Heart right ventricle (tissue), 16 donors: ENCODE data around the gene CKAP2L. TPM values are rescaled to one million over a fixed set of nuclear protein-coding genes. Genes with fewer than 3 reads are reported as not detected.

Source experiments
- ATAC-seq, 8 donors: fragments of 200-7000 bp; cut with Tn5 transposase; one replicate each; pipeline ENCODE4 v1.9.1; 2020; ENCODE audit warnings: mild to moderate bottlenecking in 8 of 8, moderate library complexity in 8 of 8, moderate number of reproducible peaks in 1 of 8
- DNase-seq, 2 donors: peaks; one replicate each; pipeline ENCODE4 v3.0.0-alpha.2; 2020
- H3K27ac ChIP-seq, 10 donors: fragments of 200-600 bp; sonication (generic) in 2 of 10; one replicate each; pipeline versions ENCODE4 v1.5.0 to v1.8.0; 2020 to 2022; ENCODE audit warnings: mild to moderate bottlenecking in 3 of 10
- H3K27me3 ChIP-seq, 7 donors: fragments of 200-600 bp; one replicate each; pipeline ENCODE4 v1.8.0; 2021 to 2022; ENCODE audit warnings: mild to moderate bottlenecking in 2 of 7
- H3K36me3 ChIP-seq, 9 donors: fragments of 200-600 bp; sonication (generic) in 1 of 9; one replicate each; pipeline versions ENCODE4 v1.5.0 to v1.8.0; 2020 to 2022; ENCODE audit warnings: mild to moderate bottlenecking in 2 of 9
- H3K4me1 ChIP-seq, 9 donors: fragments of 200-600 bp; sonication (generic) in 1 of 9; one replicate each; pipeline versions ENCODE4 v1.5.0 to v1.8.0; 2020 to 2022; ENCODE audit warnings: mild to moderate bottlenecking in 4 of 9
- H3K4me3 ChIP-seq, 10 donors: fragments of 200-600 bp; sonication (generic) in 2 of 10; one replicate each; pipeline versions ENCODE4 v1.5.0 to v1.8.0; 2020 to 2022; ENCODE audit warnings: mild to moderate bottlenecking in 7 of 10, moderate library complexity in 2 of 10
- H3K9me3 ChIP-seq, 11 donors: fragments of 200-600 bp in 10 of 11; sonication (generic) in 2 of 11; one replicate each; pipeline versions ENCODE4 v1.5.0 to v1.8.0; 2013 to 2022; ENCODE audit warnings: mild to moderate bottlenecking in 2 of 11, control low read depth in 1 of 11, moderate library complexity in 1 of 11
- CTCF ChIP-seq, 9 donors: fragments of 200-600 bp; sonication (generic) in 2 of 9; IDR thresholded peaks; one replicate each; pipeline versions ENCODE4 v1.5.0 to v1.8.0; 2021 to 2022; ENCODE audit warnings: antibody characterized with exemption in 9 of 9, mild to moderate bottlenecking in 5 of 9, moderate library complexity in 1 of 9
- WGBS, 2 donors: extraction: QIAGEN DNeasy Blood & Tissue Kit; methylation state at CpG; one replicate each; pipeline ENCODE4 v1.1.7; 2013; ENCODE audit warnings: inconsistent platforms in 1 of 2; 5-methylcytosine and 5-hydroxymethylcytosine counted together
- intact Hi-C, 10 donors: fragments of 100-400 bp; cut with DNase I; formaldehyde crosslinking; loops; one replicate each; pipeline versions ENCODE4 v1.11.1 to v1.14.2; 2022
- polyA plus RNA-seq, 2 donors: library from polyadenylated mRNA; stranded (reverse); fragments of 200-250 nt; gene quantifications; one replicate each; pipeline ENCODE4 v1.2.3, GENCODE V29; 2013
- total RNA-seq, 10 donors: library from RNA; stranded (reverse); fragmentation: NEBNext Ultra II Directional in 3 of 10; extraction: Animal tissue kit (Norgen Biotek cat#: 25700) in 3 of 10; gene quantifications; one replicate each; pipeline versions ENCODE4 v1.2.1 to v1.2.4, GENCODE V29; 2021 to 2023
- donor health status: Arrhythmogenic right ventricular cardiomyopathy.
- donor health status: ischemic (EF 13 %, LVEDD 7.1; RV severe dilation, severe dysfunction).
- donor health status: healthy with polysubstance abuse.
- donor health status: DM: no; HTN: yes; CAD: no.
- donor health status: DM: no; HTN: no; CAD: no.
- donor health status: ischemic (EF 25% LVEDD 6.9; RV normal size, moderate dysfunction).
- donor health status: ischemic (EF 25% LVEDD 5.7; RV mildly dilated, moderate dysfunction).
- donor health status: healthy.
- donor health status: DM: yes; HTN: yes; CAD: no.
- donor health status: Ischemic cardiomyopathy.
- donor health status: ischemic (EF 35%, LVEDD 5.7; RV mildly dilated, moderate dysfunction).
- donor health status: nonischemic (EF 11% LVEDD 7.7; RV severe dilation, severe dysfunction).
- donor health status: DM: yes; HTN: yes; CAD: no.
- donor health status: PGD.
- donor health status: ischemic (EF 29% LVEDD 5.4; RV normal size, mild dysfunction).
- donor health status: nonischemic (EF 23%, LVEDD 6.1; RV moderate dilation, normal function).

CKAP2L gene
- total and polyA plus RNA-seq, 12 donors, result 0.03 to 1.8 (median 0.44) TPM; not detected in 5

- Histone ChIP-seq H3K9me3 (no peaks in the 10 kb centered on the region), H3K36me3 (peaks cover 0 to 28% (median 0%) of the 10 kb centered on the region in 9 donors), H3K27ac (no peak overlapping the region), H3K27me3 (peaks cover 0 to 5% (median 0%) of the 10 kb centered on the region in 7 donors), H3K4me3 (no peak overlapping the region), H3K4me1 (peaks cover 0 to 5% (median 0%) of the 10 kb centered on the region in 9 donors)
- no peak for DNase-seq
- ATAC-seq, result no peak
- intact Hi-C loops, result loop anchor here in 5 of 10 donors (2.0 to 5.0 kb wide), 5 partner anchors 132 to 207 kb away; no protein-coding TSS in a partner anchor
- no peak for TF ChIP-seq CTCF (IDR thresholded peaks at IDR 0.05)
Measured at GRCh38 chr2:112750560-112750843, 13.9 kb downstream of the CKAP2L start.

DNA sequence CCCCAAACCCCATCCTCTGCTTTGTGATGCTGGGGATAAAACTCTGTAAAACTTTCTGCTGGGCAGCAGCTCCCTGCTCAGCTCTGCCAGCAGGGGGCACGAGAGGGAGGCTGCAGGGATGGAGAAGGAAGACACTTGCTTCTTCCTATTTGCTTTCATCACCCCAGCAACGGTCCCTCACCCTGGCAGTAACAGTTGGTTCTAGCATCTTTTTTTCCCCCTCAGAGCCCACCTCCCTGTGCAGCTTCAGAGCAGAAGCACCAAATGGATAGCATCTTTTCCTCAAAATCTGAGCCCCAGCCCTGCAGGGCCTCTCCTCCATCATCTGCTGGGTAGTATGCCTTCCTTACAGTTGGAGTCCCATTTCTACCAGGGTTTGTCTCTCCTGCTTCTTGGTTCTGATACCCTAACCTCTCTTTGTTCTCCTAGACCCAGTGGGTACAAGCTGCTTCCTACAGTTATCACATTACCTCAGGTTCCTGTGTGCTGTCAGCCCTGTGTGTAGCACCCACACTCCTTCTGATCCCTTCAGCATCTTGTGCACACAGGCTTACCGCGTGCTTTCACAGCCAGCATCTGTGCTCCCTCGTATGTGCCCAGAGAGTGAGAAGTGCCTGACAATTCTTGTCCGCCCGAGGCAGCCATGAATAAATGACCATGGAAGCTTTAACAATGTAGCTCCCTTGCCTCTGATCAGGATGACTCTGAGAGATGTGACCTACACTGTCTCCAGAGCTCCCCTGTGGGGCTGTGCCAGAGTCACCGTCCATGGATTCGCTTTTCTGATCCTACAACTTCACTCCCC, 14.5 kb downstream of the CKAP2L start:
- 63 to 64% methylated on average over 9 of the region's 9 CpGs for WGBS, 2 donors
- peak; percentile 54 to 79 for DNase-seq
- intact Hi-C loops, result loop anchor here (1.0 to 5.0 kb wide), 6 partner anchors 132 to 207 kb away; no protein-coding TSS in a partner anchor

GRCh38 chr2:112740527-112740926, 23.9 kb downstream of the CKAP2L start:
- Histone ChIP-seq H3K36me3 (peaks cover 0 to 61% (median 0%) of the 10 kb centered on the region in 9 donors), H3K4me1 (no peaks in the 10 kb centered on the region), H3K27me3 (no peaks in the 10 kb centered on the region), H3K4me3 (no peak overlapping the region), H3K27ac (no peak overlapping the region), H3K9me3 (no peaks in the 10 kb centered on the region)
- whole genome bisulfite sequencing, 2 donors, result 97 to 98% methylated on average over 7 of the region's 7 CpGs
- DNase-seq (no peak), ATAC-seq (no peak)
- intact Hi-C loops, result no loop called here
- no peak for TF ChIP-seq CTCF (IDR thresholded peaks at IDR 0.05)

More for the DNA sequence above, 14.5 kb downstream of the CKAP2L start:
- peak; percentile 76 to 93 (median 89) for TF ChIP-seq CTCF (IDR thresholded peaks at IDR 0.05)
- H3K36me3 ChIP-seq, result peaks cover 0 to 26% (median 0%) of the 10 kb centered on the region in 9 donors
- peaks cover 0 to 5% (median 0%) of the 10 kb centered on the region in 7 donors for H3K27me3 ChIP-seq
- ATAC-seq, result peak in 6 of 8 donors; percentile 37 to 75 (median 67)
- no peak overlapping the region for H3K4me3 ChIP-seq
- H3K27ac ChIP-seq, result peak overlapping the region in 1 of 10 donors; percentile 8
- peaks cover 0 to 5% (median 0%) of the 10 kb centered on the region in 9 donors for H3K4me1 ChIP-seq
- no peaks in the 10 kb centered on the region for H3K9me3 ChIP-seq

GRCh38 chr2:112737542-112738232, 26.7 kb downstream of the CKAP2L start:
- intact Hi-C loops, result no loop called here
- no peaks in the 10 kb centered on the region for H3K9me3 ChIP-seq
- no peaks in the 10 kb centered on the region for H3K27me3 ChIP-seq
- DNase-seq (no peak), ATAC-seq (no peak)
- H3K27ac ChIP-seq, result no peak overlapping the region
- 81 to 92% methylated on average over 1 of the region's 1 CpG for WGBS, 2 donors
- no peak for TF ChIP-seq CTCF (IDR thresholded peaks at IDR 0.05)
- no peak overlapping the region for H3K4me3 ChIP-seq
- H3K36me3 ChIP-seq, result peaks cover 0 to 41% (median 0%) of the 10 kb centered on the region in 9 donors
- H3K4me1 ChIP-seq, result no peaks in the 10 kb centered on the region
